GM19328 (cell line): ENCODE measurements around the gene DMD.
"Not testable (repeated sequence)": the region's sequence is repeated elsewhere in the genome, so short reads cannot be mapped to it uniquely, and the experiment has no call there.

Experiments
- ATAC-seq: cut with Tn5 transposase; IDR thresholded peaks from one replicate; pipeline ENCODE4 v1.9.1; 2021; ENCODE audit warnings: mild to moderate bottlenecking, moderate library complexity; ENCODE audit not compliant: unreplicated experiment

DMD gene

DNA sequence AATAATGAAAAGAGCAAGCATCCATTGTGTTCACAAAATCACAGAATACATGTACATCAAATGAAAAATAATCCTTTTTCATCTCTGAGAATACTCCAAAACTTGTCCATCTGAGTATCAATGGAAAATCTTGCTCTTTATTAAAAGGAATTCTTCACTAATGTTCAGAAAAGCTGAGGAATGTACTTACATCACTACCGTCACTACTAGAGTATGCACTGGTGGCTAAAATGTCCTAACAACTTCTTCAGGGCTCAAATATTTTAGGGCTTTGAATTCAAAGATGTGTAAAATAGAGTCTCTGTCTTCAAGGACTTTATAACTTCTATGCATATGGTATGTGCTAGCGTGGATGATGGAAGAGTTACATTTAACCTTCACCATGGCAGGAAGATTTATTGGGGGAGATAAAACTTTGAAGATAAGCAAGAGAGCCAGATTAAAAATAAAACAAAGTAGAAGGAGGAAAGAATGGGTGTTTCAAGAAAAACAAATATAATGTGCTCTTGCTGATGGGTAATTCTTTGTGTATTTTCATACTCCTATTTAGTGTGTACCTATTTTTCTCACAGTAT lies 55.1 kb downstream of the DMD start:
- ATAC-seq: no peak

DNA sequence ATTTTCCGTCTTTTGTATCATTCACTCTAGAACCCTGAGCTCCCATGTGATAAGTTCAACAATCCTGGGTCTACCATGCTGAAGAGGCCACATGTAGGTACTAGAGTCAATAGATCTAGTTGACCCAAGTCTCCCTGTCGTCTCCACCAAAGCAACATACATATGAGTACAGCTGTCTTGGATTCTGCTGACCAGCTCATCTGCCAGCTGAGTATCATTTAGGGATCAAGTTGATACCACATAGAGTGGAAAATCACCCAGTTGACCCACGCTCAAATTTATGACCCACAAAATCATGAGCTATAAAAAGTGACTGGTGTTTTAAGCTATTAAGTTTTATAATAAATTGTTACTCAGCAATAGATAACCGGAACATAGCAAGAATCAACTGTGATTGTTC lies 61.8 kb downstream of the DMD start:
- no peak for ATAC-seq

DNA sequence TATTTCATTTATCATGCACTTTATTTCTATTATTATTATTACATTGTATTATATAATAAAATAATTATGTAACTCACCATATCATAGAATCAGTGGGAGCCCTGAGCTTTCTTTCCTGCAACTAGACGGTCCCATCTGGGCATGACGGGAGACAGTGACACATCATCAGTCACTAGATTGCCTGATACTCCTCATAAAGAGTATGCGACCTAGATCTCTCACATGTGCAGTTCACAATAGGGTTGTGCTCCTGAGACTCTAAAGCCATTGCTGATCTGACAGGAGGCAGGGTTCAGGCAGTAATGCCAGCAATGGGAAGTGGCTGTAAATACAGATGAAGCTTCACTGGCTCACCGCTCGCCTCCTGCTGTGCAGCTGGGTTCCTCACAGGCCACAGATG lies 62.3 kb downstream of the DMD start:
- ATAC-seq: no peak

DNA sequence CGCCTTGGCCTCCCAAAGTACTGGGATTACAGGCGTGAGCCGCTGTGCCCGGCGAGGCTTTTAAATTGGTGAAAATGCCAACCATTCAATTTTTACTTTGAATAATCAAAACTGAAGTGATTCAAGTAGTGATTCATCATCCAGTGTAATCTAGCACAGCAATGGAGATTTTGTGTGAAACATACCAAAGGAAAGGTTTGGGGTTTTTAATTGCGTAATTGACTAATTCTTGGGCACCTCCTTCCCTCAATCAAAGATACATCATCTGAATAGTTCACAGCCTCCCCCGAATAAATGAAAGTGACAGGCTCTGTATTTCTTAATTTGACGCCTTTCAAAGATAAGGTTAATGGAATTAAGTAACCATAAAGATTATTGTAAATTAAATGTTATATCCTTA lies 69.0 kb downstream of the DMD start:
- ATAC-seq: no peak

DNA sequence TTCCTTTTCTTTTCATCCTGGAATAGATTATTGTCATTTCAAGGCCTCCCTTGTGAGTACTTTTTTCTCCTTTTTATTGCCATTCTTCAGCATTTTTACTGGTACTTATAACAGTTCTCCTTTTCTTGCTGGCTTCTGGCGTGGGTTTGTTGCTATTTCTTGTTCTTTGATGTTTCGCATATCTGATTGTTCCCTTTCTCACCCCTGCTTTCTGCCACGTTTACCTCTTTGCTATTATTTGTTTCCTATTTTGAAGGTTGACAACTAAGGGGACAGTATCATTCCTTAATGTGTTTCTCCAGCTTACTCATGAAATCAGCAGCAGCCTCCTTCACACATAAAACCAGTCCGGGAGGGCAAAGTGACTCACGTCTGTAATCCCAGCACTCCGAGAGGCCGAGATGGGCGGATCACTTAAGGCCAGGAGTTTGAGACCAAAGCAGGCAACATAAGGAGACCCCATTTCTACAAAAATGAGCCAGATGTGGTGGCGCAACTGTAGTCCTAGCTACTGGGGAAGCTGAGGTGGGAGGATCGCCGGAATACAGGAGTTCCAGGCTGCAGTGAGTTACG lies 72.6 kb downstream of the DMD start:
- ATAC-seq: no peak

DNA sequence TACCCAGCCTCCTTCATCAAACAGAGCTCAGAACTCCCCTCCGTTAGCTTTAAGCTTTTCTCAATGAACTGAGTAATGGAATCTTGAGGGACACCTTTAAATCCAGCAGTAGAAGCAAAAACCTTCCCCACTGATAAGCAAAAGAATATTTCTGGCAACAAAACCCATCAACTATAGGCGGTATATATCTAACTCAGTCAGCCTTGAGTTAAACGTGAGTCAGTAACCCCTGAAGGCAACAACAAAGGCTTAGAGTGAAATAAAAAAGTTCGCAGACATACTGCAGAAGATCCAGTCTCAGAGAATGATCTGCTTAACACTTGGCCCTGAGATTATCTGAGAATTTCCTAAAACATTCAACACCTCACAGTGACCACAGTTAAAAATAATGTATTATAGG lies 77.2 kb downstream of the DMD start:
- no peak for ATAC-seq

DNA sequence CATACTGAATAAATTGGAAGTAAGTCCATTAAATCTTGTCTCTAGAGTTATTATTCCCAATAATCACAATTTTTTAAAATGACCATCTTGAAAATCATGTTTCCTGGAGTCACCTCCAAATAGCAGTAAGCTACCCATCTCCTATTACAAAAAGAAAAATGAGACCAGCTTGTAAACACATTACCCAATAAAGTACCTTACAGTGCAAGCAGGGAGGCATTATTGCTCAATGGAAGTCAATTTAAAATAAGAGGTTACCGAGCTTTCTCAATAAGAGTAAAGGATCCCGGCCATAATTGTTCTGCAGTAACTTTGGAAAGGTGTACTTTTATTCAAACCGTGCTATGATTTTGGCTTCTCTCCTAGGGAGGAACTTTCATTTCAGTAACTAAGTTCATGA lies 78.0 kb downstream of the DMD start:
- ATAC-seq: no peak

DNA sequence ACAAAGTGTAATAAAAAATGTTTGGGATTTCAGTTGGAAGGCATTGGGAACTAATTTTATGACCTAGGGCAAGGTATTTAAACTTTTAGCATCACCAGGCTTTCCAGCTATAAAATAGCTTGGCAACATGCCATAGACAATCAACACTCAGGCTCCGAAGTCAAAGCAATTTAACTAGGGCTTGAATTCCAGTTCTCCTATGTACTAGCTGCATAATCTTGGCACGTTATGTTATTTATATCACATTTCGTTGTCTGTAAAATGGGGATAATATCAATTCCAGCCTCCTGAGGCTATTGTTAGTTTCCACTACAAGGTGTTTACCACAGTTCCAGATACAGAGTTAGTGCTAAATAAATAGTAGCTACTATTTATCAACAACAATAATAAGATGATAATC lies 78.8 kb downstream of the DMD start:
- no peak for ATAC-seq

DNA sequence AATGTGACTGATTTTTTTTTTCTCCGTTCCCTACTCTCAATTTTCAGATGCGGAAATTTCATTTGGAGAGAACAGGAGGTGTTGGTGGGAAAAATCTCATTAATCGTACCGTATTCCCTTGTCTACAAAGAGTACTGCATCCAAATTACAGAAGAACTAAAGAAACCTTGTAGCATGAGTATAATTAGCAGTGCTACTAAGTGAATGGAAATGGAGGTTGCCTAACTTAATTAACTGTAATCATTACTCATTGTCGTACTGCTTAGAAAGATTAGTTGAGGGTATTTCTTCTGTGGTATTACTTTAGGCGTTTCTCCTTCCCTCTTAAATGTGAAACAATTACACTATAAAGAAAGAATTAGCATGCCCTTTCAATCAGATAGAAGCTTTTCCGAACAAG lies 81.7 kb downstream of the DMD start:
- no peak for ATAC-seq

DNA sequence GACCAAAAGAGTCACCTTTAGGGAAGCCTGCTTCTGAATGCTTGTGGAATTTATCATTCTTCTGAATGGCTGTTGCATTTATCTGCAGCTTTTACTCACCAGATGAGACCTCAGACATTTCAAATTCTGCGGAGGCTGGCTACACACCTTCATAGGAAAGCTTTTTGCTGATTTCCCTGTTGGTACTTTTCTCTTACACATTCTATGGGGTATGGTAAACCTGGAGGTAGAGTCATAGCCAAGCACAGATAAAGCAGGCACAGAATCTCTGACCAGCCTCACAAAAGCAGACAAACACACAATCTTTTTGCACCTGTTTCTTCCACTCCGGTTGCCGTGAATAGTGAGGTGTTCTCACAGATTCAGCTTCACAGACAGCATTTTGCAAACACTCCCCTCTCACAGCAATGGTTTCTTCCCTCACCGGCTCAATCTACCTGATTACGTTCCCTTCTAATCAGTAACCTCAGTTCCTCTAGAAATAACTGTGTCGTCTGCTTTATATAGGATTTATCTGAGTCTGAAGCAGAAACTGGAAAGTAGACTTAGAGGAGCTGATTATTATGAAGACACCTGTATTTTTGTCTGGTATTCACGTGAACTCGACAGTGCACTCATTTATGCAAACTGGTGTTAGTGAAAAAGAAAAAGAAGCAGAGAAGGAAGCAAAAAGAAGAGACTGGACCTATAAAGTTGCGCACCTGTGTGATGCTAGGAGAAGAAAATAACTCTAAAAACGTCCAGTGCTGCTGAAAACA lies 83.1 kb downstream of the DMD start:
- no peak for ATAC-seq

DNA sequence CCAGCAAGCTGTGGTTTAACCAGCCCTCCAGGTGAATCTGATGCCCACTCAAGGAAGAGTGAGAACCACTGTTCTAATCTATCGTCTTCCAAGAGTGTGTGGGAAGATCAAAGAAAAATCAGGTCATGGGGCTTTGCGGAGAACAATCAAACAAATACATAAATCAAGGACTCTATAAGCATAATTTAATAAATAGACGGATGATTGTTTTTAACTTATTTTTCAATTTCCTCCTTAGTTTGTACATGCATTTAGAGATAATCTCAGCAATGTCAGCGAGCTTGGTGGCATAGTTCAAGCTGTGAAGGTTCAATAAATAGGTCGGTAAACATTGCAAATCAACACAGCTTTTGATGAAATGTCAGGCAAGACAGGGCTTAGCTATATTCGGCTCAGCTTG lies 84.9 kb downstream of the DMD start:
- ATAC-seq: no peak

DNA sequence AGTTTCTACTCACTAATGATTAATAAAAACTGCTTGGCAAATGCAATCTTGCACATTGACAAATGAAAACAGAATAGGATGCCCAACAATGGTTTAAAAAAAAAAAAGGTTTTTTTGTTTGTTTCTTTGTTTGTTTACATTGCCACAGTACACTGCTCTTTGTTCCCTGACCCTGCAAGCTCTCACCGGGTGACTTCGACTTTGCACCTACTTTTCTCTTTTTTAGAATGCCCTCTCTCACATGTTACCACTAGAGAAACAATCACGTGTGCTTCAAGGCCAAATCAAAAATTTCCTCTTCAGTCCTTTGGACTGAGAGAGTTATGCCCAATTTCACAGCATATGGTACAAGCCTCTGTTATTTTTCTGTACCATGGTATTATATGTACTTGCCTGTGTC lies 101.5 kb downstream of the DMD start:
- no peak for ATAC-seq

DNA sequence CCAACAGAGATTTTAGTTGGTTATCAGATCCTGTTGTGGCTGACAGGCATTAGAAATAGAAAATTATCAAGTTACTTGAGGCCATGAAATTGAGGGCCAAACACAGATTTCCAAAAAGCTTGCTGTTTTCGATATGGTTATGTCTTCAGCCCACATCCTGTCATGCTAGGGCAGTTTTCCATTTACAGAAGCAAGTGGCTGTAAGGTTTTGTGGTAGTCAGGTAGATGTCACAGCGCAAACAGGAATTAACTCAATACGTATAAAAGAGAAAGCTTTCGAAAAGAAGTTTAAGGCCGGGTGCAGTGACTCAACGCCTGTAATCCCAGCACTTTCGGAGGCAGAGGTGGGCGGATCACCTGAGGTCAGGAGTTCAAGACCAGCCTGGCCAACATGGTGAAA lies 104.6 kb downstream of the DMD start:
- no peak for ATAC-seq

DNA sequence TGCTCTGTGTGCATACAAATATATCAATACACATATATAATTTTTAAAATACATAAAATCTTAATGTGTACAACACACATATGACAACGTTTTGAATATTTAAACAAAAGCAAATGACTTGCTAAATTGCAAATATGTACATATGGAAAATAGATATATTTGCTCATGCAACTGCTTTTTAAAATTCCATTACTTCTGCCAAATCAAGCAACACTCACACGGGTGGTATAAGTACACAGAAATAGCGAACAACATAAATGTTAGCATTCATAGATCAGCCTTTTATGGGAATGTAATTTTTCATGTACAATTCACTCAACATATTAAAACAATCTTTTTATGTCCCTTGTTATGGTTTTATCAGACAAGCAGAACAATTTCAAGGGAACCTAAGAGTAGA lies 116.3 kb downstream of the DMD start:
- no peak for ATAC-seq

DNA sequence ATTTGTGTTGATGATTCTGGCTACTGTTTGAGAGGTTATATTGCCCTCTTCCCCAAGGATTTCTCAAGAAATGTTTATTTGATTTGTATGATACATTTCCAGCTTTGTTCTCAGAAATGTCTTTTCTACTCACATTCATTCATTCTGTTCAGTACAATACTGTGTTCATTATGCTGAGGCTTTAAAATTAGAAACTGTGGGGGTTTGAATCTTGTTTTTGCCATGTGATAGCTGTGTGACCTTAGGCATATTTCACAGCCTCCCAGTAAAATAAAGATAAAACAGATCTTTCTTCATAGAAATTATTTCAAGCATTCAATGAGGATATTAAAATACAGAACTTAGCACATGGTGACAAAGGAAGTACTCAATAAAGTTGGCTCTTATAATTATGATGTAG lies 123.9 kb downstream of the DMD start:
- no peak for ATAC-seq

DNA sequence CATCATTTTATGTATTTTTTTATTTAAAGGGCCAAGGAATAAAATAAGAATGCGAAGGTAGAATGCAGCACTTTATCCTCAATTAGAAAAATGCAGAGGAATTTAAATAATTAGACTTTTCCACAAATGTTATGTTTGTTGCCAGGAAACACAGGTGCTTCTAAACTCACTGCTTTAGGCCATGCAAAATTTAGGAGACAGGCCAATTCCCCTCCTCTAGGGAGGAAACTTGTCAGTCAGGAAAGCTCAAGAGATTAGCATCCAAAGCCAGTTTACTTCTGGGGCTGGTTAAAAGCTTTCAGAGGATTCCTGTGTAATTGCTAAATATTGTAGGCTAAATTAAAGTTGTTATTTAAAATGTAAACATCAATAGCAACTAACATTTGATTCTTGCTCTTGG lies 124.5 kb downstream of the DMD start:
- no peak for ATAC-seq

DNA sequence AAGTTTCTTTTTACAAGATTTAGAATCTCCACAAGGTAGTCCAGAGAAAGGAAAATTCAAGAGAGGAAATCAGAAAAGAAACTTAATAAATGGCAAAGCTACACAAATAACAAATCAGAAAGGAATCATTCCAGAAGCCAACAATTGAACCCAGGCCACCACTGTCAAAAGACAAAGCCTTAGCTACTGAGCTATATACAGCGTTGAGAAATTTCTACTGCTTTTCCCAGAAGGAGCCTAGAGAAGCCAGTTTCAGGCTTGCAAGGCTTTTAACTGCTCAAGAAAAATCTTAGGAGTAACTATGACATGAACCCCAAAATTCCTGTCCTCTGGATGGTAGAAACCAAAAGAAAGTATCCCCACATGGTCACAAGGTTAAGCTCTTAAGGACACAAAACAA lies 129.0 kb downstream of the DMD start:
- no peak for ATAC-seq

DNA sequence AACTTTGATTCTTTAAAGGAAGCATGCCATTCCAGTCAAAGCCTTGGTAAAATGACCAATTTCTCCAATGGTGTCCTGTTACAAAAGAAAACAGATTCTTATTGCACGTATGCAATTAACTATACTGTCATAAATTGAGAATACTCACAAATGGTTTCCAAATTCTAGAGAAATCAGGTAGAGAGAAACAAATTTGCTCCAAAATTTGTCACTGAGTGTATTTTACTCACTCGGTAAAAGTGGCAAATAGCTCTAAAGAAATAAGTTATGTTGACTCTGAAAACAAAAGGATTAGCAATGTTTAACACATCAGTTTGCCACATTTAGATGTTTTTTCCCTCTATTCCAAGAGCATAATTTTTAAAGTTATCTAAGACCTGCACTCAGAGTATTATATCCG lies 133.1 kb downstream of the DMD start:
- ATAC-seq: no peak

DNA sequence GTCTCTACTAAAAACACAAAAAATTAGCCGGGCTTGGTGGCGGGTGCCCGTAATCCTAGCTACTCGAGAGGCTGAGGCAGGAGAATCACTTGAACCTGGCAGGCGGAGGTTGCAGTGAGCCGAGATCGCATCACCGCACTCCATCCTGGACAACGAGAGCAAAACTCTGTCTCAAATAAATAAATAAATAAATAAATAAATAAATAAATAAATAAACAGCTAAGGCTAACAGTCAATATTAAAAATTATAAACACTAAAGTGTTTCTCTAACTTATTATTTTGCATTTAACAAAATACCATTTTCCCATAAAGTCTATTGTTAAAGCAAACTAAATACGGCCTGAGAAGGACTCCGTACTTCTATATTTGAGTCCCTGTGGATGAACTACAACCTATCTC lies 137.7 kb downstream of the DMD start:
- ATAC-seq: not testable (repeated sequence)

DNA sequence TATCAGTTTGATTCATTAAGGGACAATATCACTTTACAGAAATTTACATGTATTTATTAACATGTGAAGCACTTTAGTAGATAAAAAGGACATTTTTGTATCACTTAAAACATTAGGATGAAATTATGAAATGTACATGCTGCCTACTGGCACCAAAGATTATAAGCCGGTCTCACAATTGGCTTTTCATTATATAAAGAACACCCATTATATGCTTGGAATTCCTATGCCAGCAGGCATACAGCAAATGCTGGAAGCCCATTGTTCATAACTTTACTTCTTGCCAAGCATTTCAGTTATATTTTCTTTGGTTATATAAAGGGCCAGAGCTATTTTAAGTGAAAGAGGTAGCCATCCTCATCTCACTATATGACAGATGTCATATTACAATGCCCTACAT lies 145.9 kb downstream of the DMD start:
- no peak for ATAC-seq

DNA sequence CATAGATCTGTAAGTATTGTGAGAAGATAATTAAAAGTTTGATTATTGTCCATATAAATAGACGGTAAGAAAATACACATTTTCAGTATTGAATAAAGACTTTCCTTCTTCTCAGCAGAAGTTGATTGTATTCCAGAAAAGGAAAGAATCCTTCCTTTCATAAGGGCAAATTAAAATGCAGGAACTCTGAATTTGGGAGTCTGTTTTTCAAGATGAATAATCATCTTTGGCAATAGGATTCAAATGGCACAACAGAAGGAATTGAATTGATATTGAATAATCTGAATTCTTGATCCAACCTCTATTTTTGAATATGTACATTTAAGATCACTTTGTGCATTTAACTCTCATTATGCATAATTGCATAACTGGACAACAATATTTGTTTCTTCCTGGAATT lies 149.3 kb downstream of the DMD start:
- no peak for ATAC-seq

DNA sequence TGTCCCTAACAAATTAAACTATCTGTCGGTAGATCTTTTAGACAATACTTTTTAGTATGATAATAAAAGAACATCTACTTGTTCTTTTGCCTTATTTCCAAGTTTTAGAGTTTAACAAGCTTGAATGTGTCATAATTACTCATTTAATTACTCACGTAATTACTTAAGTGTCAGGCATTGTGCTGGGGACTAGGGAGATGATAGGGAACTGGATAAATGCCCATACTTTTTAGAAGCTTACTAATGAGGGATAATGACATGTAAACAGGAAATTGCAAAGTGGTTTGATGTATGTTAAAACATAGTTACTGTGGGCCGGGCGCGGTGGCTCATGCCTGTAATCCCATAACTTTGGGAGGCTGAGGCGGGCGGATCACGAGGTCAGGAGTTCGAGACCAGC lies 158.3 kb downstream of the DMD start:
- no peak for ATAC-seq

DNA sequence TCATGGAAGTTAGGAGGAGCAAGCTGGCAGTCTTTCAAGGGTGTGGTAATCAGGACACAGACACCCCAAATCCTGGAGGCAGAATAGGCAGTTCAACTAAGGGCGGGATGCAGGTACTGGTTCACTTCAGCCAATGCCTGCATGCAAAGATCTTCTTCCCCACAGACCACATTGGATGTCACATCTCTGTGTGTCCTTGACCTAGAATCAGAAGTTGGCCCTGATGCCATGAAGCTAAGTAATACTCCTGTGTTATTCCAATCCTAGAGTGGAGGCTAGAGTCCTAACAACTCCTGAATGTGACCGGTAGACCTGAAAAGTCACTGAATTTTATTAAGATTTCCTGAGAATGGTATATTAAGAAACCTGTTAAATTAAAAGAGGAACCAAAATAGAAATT lies 165.5 kb downstream of the DMD start:
- ATAC-seq: no peak
